ENCODE measurements around the gene LYPD1.

Gene LYPD1

GRCh38 chr2:132627536-132627935 is 42.5 kb downstream of the LYPD1 start:
- no peak for DNase-seq

DNA sequence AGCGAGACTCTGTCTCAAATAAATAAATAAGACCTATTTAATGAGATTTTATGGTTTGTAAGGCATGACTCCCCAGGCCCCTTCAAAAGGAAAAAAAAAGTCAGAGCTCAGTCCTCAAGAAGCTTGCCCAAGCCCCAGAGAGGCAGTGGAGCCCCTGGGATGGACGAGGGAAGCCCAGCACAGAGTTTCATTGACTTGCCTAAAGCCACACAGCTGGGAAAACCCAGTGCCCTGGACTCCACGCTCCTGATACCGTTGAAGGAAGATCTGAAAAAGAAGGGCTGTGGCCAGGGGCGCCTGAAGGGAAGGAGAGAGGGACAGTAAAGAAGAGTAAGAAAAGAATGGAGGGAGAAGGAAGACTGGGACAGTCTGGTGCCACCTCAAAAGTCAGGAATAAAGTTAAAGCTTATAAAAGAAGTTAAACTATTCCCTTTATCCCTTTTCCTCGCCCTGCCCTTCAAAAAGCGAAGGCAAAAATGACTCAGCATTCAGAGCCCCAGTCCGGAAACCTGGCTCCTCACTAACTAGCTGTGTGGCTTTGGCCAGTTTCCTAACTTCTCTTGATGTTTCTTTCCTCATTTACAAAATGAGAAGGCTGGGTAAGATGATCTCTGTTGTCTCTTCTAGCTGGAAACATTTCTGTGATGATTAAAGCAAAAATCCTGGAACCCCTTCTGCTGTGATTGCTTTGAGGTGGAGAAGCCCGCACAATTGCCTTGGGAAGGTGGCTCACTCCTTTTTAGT is 46.7 kb downstream of the LYPD1 start:
- DNase-seq, result no peak

GRCh38 chr2:132621131-132621875 is 48.7 kb downstream of the LYPD1 start:
- no peak for DNase-seq

DNA sequence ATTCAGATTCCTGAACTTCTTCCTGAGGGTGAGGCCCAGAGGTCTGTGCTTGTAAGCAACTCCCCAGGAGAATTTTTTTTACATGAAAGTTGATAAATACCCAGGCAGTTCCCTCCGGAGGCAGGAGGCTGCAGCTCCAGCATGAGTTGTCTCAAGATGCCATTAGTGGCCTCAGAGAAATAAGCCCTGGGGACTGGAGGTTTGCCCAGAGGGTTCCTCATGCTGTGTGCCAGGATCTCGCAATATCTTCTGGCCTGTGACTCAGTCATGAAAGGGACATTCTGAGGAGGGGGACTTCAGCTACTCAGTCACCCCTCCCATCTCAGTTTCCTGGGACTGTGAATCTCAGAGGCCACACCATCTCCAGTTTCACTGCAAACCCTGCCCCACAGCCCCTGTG is 49.9 kb downstream of the LYPD1 start:
- no peak for DNase-seq

GRCh38 chr2:132618734-132619133 is 51.3 kb downstream of the LYPD1 start:
- DNase-seq, result no peak

DNA sequence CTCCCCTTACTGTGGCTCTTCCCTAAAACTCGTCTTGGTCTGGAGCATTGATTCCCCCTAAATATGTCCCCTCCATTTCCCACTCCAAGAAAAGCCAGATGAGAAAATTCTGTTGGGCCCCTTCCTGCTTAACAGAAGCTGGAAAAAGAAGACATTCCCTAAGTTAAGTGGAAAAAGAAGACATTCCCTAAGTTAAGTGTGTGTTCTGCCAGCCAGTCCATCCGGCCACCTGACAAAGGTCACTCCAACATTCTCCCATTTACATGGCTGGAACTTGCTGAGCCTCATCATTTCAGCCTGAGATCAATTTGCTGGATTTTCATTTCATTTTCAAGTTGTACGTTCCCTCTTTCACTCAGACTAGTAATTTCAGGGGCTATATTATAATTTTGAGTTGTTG is 52.0 kb downstream of the LYPD1 start:
- DNase-seq, result no peak

DNA sequence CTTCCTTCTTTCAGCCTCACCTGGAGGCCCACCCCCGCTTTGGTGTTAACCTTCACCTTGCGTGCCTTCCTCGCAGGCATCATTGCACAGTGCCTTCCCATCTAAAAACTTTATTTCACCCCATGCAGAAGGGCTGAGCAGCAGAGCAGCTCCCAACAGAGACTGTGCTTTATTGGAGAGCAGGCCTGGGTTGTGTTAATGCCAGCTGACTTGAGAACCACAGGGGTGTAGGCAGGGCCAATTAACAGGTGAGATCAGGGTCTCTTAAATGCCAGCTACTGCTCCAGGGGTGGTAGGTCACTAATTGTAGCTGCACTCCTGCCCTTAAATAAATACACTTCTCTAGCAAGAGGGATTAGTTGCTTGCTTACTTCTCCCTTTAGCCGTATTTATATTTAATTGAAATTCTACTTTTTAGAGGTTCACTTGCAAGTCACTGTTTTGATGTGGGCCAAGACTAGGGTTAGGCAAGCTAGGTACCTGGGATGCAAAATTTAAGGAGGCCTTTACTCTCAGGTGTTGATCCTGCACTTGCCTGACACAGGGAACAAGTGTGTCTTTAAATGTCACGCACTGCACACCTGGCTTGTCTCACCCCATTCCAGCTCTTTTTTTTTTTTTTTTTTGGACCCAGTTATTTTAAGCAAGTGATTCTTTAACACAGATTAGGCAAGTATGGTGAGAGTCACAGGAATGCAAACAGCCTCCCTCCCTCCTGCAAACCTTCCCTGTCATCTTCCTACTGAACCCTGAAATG is 54.5 kb downstream of the LYPD1 start:
- no peak for DNase-seq

DNA sequence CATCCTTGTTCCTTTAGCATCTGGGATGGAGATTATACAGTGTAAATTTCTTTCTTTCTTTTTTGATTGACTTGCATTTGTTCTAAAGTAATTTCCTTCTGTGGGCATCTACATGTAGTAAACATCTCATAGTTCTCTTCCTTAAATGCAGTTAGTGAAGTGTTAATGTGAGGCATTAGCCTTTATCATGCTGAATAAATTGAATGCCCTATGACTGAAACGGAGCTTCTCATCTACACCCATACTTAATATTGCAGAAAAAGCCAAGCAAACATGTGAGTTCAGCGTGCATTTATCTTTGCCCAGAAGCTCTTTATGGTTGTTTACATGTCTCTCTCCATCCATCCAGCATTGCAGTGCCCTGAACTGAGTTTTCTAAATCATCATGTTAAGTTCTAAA is 58.3 kb downstream of the LYPD1 start:
- no peak for DNase-seq

- DNase-seq, result no peak
Observed at GRCh38 chr2:132609101-132609890, 60.7 kb downstream of the LYPD1 start.

- no peak for DNase-seq
Observed at GRCh38 chr2:132608311-132608710, 61.7 kb downstream of the LYPD1 start.

DNA sequence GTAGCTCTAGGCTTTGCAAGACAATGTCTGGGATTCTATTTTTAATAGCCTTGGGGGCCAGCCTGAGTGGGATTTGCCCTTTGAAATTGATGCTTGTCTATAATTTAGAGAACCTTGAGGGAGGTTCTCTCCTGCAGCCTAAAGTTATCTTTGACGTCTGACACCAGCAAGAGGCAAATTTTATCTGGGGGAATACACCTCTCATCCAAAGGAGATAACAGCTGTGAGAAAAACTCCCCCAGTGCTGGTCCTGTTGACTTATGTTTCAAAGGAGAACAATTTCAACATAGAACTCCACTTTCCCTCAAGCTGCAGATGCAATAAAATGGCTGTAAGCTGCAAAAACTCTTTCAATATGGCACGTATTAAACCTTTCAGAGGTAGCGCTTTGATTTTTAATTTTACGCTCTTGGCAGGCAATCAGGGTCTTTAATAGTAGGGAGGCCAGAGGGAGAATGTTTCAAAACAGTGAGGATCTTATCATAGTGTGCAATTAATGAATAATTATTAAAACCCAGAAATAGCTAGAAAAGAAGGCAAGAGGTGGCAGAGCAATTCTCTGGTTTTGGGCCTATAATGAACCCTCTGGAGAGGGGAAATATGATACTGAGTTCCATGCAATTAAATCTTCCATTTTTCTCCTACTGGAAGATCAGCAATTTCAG is 62.4 kb downstream of the LYPD1 start:
- no peak for DNase-seq

DNA sequence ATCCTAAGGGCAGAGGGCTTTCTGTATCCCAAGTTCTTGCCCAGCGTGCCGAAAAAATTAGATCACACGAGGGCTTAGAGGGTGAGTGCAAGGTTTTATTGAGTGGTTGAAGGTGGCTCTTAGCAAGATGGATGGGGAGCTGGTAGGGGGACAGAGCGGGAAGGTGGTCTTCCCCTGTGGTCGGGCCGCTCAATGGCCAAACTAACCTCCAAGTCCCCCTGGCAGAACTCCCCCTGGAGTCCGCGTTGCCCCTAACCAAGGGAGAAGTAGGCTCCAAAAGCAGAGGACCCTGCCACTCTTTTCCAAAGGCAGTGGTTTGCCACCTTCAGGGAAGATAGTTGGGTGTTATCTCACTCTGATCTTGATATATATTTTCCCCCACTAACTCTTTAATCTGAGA is 63.4 kb downstream of the LYPD1 start:
- DNase-seq, result no peak

DNA sequence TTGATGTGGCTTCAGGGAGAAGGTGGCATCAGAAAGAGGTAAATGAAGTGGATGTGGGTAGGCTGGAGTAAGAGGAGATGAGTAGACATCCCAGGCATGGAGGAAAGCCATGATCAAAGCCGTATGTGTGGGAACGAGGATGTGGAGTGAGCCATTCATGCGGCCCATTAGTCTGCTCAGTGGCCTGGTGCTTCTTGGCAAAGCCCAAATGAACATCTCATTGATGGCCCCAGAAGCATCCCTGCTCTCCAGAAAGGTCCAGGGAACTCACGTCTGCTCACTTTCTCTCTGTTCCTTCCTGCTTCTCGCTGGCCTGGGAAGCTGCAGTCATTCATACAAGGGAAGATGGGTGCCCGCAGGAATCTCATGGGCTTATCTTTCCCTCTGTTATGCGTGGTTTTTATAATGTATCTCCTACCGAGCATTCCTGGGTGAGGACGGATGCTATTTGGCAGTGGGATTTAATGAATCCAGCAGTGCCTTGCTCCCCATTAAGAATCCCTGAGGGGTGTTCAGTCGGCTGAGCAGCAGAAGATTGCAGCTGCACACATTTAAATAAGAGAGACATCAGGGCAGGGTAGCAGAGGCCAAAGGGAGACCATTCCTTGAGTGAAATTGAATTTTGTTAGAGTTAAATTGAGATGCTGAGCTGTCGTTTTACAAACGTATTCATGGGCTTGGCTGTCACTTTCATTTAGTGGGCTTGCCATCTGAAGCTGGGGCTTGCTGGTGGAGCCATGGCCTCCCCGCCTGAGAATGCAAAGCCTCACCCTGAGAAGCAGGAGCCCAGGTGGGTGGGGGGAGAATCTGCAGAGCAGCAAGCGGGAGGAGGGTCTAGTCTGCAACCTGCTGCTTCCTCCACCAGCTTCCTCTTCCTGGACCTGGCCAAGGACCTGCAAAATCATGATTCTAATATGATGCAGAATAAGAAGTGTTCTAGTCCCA is 64.5 kb downstream of the LYPD1 start:
- DNase-seq, result no peak

DNA sequence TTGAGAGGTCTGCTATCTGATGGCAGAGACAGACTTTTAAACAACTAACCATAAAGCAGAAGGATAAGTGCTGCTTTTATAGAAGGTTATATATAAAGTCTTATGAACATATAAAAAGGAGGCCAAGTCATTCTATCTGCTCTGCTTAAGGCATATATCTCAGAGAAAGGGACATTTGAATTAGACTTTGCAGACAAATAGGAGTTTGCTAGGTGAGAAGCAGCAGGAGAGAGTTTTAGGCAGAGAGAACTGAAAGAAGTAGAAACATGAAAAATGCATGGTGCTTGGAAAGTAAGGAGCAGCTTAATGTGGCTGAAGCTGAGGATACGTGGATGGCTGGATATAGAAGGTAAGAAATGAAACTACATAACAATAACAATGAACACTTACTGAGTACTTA is 65.4 kb downstream of the LYPD1 start:
- DNase-seq, result no peak

GRCh38 chr2:132599556-132599955 is 70.4 kb downstream of the LYPD1 start:
- DNase-seq, result no peak

DNA sequence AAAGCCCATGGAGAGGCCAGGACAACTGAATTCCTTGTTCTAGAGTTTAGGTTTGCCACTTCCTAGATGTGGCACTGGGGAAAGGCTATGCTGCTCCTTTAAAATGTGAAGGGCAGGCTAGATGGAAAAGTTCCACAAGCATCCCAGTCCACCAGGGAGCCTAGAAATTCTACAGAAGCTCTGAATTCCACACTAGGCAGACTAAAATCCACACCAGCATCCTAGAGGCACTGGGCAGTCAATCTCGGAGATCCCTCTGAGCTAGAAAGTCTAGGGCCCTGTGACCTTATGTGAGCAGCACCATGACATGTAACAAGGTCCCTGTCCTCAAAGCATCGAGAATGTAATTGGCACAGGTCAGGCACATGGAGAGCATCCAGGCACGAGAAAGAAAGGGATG is 71.5 kb downstream of the LYPD1 start:
- no peak for DNase-seq

DNA sequence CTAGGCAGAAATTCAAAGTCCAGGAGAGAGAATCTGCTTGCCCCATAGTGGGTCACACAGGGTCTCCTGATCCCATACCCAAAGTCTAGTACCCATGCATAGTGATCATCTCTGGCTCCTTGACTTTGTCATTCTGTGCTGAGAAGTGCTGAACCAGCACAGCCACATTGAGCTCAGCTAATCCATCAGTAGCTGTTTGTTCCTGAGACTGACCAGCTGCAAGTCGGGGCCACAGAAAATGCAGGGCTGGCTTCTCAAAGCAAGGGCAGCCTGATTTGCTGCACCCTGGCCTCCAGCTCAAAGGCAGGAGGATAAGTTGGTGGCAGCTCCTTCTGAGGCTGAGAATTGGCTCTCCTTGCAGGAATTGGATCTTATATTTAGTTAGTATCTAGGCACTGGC is 72.2 kb downstream of the LYPD1 start:
- DNase-seq, result no peak

DNA sequence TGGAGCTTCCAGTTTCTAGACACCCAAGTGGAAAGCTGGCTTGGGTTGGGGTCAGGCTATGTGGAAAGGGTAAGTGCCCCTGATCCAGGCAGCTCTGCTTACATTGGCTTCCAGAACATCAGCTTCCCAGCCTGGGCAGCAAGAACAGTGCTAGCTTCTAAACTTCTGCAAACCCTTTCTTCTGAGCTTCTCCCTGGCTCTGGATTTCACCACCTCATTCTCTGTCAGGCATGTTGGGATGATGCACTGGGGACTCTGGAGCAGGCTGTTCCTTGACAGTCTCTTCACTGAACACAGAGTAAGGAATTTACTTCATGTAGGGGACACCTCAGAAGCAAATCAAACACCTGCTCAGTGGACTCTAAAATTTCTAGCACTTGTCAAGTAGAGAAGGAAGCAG is 72.8 kb downstream of the LYPD1 start:
- no peak for DNase-seq

DNA sequence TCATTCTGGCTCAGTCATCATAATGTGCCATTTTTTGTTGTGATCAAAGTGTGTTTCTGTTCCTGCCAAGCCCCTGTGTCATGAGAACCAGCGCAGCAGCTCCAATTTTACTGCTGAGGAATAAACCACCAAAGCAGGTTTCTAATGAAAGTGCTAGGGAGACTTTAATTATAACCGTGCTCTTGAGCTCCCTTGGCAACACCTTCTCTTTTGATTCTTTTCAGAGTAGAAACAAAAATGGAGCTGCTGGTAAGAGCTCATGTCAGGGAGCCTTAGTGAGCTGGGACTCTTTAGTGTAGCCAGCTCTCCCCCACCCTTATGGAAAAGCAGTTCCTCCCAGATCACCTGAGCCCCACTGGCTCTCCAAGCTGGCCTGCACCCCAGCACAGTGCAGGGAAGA is 74.3 kb downstream of the LYPD1 start:
- no peak for DNase-seq

GRCh38 chr2:132595186-132595585 is 74.8 kb downstream of the LYPD1 start:
- no peak for DNase-seq
